Tibial artery (tissue), 4 donors: ENCODE data around the gene PDGFD.

ENCODE experiments used
- DNase-seq, 2 donors: peaks; one replicate each; pipeline ENCODE4 v3.0.0-alpha.2; 2019
- H3K27ac ChIP-seq, 2 donors: fragments of 200-600 bp; sonication (generic) in 1 of 2; 1 replicate in 1 of 2; 2 replicates in 1 of 2; pipeline ENCODE4 v1.5.1; 2018 to 2019; ENCODE audit warnings: mild to moderate bottlenecking in 1 of 2
- H3K27me3 ChIP-seq, 2 donors: fragments of 200-600 bp; sonication (generic) in 1 of 2; one replicate each; pipeline versions ENCODE4 v1.5.1 to v1.6.0; 2016 to 2019
- H3K36me3 ChIP-seq, 3 donors: fragments of 200-600 bp; sonication (generic) in 2 of 3; one replicate each; pipeline ENCODE4 v1.5.1; 2016 to 2019; ENCODE audit warnings: mild to moderate bottlenecking in 2 of 3
- H3K4me1 ChIP-seq, 4 donors: fragments of 200-600 bp; sonication (generic) in 2 of 4; 1 replicate in 3 of 4; 2 replicates in 1 of 4; pipeline ENCODE4 v1.5.1; 2016 to 2019
- H3K4me3 ChIP-seq, 2 donors: fragments of 200-600 bp; sonication (generic) in 1 of 2; 1 replicate in 1 of 2; 2 replicates in 1 of 2; pipeline ENCODE4 v1.5.1; 2018 to 2019; ENCODE audit warnings: mild to moderate bottlenecking in 2 of 2
- H3K9me3 ChIP-seq, 3 donors: fragments of 200-600 bp; sonication (generic) in 1 of 3; one replicate each; pipeline ENCODE4 v1.5.1; 2016 to 2019
- intact Hi-C: fragments of 100-400 bp; cut with DNase I; formaldehyde crosslinking; loops from one replicate; pipeline ENCODE4 v1.15.0; 2023; ENCODE audit warnings: low total_unique reads
- TF ChIP-seq, protein P1 (sequence below), 2 experiments: fragments of 200-600 bp in 1 of 2; fragments of 450-650 bp in 1 of 2; IDR thresholded peaks; one replicate each; pipeline ENCODE4 v1.5.1; 2017 to 2019; ENCODE audit warnings: antibody characterized with exemption in 2 of 2, mild to moderate bottlenecking in 1 of 2, moderate library complexity in 1 of 2

Gene PDGFD

DNA sequence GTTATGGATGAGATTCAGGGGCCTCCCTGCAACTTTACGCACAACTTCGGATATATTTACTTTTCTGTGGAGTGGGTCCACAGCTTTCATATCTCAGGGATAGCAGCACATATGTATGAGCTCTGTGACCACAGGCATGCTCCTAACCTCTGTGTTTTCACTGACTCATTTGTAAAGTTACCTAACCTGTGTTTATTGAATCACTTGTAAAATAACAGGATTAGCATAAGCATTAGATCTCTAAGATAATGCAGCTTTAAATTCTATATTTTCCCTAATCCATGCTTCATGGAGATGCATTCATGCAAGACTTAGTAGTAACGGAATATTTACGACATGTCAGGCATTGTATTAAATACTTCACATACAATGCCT is 175.4 kb downstream of the PDGFD start:
- Histone ChIP-seq H3K27ac (no peak overlapping the region), H3K4me3 (no peak overlapping the region), H3K36me3 (peaks cover 0 to 4% (median 0%) of the 10 kb centered on the region in 3 donors), H3K27me3 (no peaks in the 10 kb centered on the region), H3K4me1 (no peaks in the 10 kb centered on the region), H3K9me3 (no peaks in the 10 kb centered on the region)
- intact Hi-C loops: no loop called here
- DNase-seq: no peak
- TF ChIP-seq, protein P1, sequence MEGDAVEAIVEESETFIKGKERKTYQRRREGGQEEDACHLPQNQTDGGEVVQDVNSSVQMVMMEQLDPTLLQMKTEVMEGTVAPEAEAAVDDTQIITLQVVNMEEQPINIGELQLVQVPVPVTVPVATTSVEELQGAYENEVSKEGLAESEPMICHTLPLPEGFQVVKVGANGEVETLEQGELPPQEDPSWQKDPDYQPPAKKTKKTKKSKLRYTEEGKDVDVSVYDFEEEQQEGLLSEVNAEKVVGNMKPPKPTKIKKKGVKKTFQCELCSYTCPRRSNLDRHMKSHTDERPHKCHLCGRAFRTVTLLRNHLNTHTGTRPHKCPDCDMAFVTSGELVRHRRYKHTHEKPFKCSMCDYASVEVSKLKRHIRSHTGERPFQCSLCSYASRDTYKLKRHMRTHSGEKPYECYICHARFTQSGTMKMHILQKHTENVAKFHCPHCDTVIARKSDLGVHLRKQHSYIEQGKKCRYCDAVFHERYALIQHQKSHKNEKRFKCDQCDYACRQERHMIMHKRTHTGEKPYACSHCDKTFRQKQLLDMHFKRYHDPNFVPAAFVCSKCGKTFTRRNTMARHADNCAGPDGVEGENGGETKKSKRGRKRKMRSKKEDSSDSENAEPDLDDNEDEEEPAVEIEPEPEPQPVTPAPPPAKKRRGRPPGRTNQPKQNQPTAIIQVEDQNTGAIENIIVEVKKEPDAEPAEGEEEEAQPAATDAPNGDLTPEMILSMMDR (IDR thresholded peaks at IDR 0.05): no peak

DNA sequence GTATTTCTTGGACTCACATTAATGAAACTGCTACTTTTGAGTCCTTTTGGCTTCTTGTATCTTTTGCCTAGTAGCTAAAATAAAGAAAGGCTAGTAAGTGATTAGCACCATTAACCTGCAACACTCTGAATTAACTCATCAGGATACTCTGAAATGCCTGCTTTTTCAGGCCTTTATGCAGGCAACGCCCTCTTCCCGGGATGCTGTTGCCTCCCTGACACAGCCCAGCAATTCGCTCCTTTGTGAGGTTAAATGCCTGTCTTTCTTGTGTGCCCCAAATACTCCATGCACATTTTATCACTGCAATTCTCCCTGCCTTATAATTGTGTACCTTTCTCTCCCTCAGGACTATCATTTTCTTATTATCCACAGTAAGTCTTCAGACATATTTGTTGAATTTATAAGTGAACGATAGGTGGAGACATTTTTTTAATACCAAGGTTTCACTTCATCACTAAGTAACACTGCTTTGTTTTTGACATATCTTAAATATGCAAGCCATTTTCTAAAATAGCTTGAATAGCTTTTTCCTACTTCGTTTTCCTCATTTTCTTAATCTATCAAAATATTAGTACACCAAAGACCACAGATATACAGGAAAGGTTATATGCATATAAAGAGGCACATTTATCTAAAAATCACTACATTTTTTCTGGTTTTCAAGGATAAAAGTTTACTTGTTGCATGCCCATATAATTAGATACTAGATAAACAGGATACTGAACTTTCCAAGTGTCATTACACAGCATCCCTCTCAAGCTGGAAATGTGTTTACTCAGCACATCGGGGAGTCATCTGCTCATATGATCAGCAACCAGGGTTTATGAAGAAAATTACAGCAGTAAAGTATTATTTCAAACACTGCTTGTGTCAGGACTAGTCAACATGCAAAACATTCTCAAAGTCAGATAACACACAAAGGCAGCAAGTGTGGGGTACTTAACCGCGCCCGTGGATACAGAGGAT is 176.0 kb downstream of the PDGFD start:
- H3K9me3 ChIP-seq: no peaks in the 10 kb centered on the region
- H3K4me3 ChIP-seq: no peak overlapping the region
- intact Hi-C loops: no loop called here
- TF ChIP-seq, protein P1 (IDR thresholded peaks at IDR 0.05): no peak
- no peaks in the 10 kb centered on the region for H3K4me1 ChIP-seq
- no peaks in the 10 kb centered on the region for H3K27me3 ChIP-seq
- no peak overlapping the region for H3K27ac ChIP-seq
- no peak for DNase-seq
- H3K36me3 ChIP-seq: peaks cover 0 to 4% (median 0%) of the 10 kb centered on the region in 3 donors

DNA sequence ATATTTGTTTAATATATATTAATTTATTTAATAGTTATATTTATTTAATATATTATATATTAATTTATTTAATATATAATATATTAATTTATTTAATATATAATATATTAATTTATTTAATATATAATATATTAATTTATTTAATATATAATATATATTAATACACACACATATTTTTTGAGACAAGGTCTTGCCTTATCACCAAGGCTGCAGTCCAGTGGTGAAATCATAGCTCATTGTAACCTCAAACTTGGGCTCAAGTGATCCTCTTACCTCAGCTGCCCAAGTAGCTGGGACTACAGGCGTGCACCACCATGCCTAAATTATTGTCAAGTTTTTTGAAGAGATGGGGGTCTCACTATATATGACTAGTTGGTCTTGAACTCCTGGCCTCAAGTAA is 178.9 kb downstream of the PDGFD start:
- TF ChIP-seq, protein P1 (IDR thresholded peaks at IDR 0.05): no peak
- Histone ChIP-seq H3K9me3 (no peaks in the 10 kb centered on the region), H3K27ac (no peak overlapping the region), H3K4me3 (no peak overlapping the region), H3K36me3 (peaks cover 0 to 4% (median 0%) of the 10 kb centered on the region in 3 donors), H3K4me1 (no peaks in the 10 kb centered on the region), H3K27me3 (no peaks in the 10 kb centered on the region)
- intact Hi-C loops: no loop called here
- DNase-seq: no peak

DNA sequence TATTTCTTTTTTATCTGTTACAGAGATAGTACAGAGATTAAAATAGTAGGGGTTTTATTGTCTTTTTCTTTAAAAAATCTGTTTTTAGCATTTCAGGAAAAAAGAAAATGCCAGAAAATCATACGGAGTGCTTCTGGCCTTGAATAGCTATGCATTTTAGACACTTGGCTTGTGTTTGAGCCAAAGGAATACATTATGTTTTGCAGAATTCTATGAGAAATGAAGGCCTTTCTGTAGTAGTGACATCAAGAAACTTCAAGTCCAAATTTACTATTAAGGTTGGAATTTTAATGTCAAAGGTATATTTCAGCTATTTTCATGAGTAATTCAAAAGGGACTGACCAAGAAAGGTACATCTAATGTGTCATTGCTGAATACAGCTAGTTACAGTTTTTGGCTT is 183.8 kb downstream of the PDGFD start:
- Histone ChIP-seq H3K9me3 (no peaks in the 10 kb centered on the region), H3K4me1 (no peaks in the 10 kb centered on the region), H3K4me3 (no peak overlapping the region), H3K27me3 (no peaks in the 10 kb centered on the region), H3K27ac (no peak overlapping the region), H3K36me3 (peaks cover 0 to 4% (median 0%) of the 10 kb centered on the region in 3 donors)
- TF ChIP-seq, protein P1 (IDR thresholded peaks at IDR 0.05): no peak
- intact Hi-C loops: no loop called here
- DNase-seq: no peak

DNA sequence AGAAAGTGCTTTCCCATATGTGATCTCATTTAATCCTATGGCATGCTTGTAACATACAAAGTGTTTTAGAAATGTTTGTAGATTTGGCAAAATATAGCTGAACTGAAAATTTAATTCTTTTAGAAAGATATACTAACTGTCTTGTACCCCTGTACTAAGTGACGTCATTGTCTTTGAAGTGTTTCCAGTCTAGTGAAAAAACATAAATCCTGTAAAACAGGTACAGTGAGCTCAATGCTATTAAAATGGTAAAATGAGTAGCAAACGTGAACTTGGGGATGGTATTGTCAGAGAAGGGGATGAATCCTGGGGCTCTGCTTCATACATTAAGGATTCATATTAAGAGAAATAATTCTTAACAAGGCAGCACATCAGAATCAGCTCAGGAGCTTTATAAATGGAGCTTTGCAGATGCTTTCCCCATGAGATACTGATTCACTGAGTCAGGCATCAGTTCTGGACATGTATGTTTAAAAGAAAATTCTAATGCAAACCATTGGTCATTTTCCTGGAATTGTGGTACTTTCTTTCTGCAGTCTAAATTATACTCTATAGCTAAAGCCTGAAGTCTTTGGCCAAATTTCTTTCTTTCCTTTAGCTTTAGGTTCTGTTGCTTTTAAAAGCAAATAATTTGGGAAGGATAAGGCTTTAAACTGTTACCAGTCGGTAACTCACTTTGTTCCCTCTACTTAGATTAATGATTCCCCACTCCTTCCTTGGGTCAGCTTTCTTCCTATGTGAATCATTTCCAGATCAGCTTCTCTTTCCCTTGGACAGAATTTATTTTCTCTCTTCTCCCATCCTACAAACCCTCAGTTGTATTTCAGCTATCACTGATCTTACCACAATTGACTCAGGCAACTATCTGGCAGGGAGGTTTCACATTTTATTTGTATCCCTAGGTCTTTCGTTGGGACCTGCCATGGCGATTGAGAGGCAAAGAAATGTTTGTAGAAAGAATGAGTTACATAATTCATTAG is 185.0 kb downstream of the PDGFD start:
- no peak overlapping the region for H3K27ac ChIP-seq
- no peak overlapping the region for H3K4me3 ChIP-seq
- H3K4me1 ChIP-seq: no peaks in the 10 kb centered on the region
- no peaks in the 10 kb centered on the region for H3K27me3 ChIP-seq
- DNase-seq: no peak
- peaks cover 0 to under 1% (median 0%) of the 10 kb centered on the region in 3 donors for H3K36me3 ChIP-seq
- TF ChIP-seq, protein P1 (IDR thresholded peaks at IDR 0.05): no peak
- intact Hi-C loops: no loop called here
- no peaks in the 10 kb centered on the region for H3K9me3 ChIP-seq
